Activated gamma-delta T cell treated with Interleukin-2 at 50 U/mL for 16 hours (primary cell): ENCODE results near the gene MRPL12.
"Not testable (repeated sequence)": the region's sequence is repeated elsewhere in the genome, so short reads cannot be mapped to it uniquely, and the experiment has no call there.

ENCODE experiments used
- DNase-seq: peaks from one replicate; pipeline ENCODE4 v3.0.0-alpha.2; 2020

Gene MRPL12

DNA sequence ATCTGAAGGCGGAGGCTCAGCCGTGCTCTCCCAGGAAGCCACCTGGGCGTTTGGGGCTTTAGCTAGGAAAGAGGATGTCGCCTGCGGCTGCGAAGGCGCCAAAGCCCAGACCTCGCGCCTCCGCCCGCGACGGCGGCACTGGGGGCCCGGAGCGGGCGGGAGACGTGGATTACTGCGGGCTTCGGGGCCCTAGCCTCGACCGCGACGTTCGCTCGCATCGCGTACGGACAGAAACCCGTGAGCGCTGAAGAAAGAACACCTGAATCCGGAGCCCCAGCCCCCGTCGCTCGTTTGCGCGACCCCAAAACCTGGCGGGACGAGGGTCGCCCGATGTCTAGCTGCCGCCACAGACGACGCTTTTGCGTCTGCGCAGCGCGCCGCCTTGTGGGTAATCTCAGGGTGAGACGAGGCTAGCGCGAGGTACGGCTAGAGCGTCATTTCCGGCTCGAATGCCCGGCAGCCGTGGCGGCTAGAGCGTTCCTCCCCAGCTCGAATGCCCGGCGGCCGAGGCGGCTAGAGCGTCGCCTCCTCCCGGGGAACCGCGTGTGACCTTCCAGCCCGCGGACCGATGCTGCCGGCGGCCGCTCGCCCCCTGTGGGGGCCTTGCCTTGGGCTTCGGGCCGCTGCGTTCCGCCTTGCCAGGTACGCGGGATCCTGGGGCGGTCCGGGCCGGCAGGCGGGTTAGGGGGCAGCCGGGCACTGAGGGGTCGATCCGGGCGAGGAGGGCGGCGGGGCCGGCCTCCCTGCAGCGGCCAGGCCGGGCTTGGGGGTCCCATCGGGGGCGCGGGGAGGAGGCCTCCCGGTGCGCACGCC is at the start of gene MRPL12:
TSS of gene MRPL12 (plus strand) at position 434 of the 813 bp plus-strand sequence. CDS start at position 569, 135 bp downstream.
- DNase-seq, result peak; percentile 87

DNA sequence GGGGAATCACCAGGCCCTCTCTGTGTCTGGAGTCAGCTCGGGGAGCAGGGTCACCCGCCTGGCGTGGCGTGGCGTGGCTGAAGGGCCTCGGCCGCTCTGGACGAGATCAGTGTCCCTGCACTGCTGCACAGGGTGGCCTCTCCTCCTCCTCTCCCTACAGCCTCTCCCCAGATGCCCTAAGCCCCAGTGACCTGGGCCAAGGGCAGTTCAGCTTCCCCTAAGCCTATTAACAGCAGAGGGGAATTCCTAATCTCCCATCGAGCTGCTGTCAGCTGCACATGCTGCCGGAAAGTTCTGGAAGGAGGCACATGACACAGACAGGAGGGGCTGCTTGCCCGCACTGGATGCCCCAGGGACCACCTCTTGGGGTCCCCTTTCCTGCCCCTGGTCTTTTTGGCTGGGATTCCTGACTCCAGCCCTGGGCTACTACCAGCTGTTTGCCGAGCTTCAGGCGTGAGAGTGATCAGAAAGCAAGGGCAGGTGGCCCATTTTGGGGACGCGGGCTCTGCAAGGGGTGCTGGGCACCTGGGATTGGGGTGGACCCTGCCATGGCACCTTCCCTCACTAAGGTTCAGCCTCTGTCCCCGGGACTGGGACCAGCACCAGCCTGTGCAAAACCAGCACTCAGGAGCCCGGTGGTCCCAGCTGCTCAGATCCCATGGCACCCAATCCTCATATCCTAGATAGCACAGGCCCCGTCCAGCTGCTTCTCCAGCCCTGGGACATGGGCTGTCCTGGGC is 47.6 kb upstream of the MRPL12 start:
- no peak for DNase-seq

- no peak for DNase-seq
These were observed 46.9 kb upstream of the MRPL12 start, which contains the start of gene PDE6G for GRCh38 chr17:81656118-81656743. TSS of gene PDE6G (minus strand) at chr17:81656542. CDS start at chr17:81653305, 3,237 bp downstream.

GRCh38 chr17:81656835-81657234 is 46.3 kb upstream of the MRPL12 start:
- no peak for DNase-seq

GRCh38 chr17:81659038-81659437 is 44.1 kb upstream of the MRPL12 start:
- DNase-seq, result no peak

DNA sequence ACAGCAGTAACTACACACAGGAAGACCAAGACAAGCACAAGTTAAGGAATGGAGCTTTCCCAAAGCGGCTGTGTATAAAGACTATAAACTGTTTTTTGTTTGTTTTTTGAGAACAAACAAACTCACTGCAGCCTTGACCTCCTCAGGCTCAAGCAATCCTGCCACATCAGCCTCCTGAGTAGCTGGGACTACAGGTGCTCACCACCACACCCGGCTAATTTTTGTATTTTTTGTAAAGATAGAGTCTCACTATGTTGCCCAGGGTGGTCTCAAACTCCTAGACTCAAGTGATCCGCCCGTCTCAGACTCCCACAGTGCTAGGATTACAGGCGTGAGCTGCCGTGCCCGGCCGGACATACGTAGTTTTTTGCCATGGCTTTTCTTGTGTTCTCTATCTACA is 42.7 kb upstream of the MRPL12 start:
- no peak for DNase-seq

DNA sequence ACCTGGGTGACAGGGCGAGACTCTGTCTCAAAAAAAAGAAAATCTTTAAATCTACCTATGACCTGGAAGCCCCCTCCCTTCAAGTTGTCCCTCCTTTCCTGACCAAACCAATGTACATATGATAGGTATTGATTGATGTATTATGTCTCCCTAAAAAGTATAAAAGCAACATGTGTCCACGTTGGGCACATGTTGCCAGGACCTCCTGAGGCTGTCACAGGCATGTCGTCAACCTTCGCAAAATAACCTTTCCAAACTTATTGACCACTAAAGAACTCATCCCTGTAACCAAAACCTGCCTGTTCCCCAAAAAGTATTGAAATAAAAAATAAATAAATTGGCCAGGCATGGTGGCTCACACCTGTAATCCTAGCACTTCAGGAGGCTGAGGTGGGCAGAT is 41.2 kb upstream of the MRPL12 start:
- DNase-seq, result no peak

DNA sequence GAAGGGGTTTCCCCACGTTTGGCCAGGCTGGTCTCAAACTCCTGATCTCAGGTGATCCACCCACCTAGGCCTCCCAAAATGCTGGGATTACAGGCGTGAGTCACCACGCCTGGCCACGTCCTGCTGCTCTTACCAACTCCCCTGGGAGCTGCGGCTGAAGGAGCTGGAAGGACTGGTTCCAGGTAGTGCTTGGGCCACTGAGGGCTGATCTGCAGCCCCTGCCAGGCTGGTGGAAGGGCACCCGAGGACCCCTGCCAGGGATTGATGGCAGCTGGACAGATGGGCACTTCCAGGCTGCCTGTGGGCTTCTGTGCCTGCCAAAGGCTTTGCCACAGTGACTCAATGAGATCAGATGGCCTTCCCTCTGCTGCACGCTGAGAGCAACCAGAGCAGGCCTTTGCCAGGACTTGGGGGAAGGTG is 39.1 kb upstream of the MRPL12 start:
- no peak for DNase-seq

DNA sequence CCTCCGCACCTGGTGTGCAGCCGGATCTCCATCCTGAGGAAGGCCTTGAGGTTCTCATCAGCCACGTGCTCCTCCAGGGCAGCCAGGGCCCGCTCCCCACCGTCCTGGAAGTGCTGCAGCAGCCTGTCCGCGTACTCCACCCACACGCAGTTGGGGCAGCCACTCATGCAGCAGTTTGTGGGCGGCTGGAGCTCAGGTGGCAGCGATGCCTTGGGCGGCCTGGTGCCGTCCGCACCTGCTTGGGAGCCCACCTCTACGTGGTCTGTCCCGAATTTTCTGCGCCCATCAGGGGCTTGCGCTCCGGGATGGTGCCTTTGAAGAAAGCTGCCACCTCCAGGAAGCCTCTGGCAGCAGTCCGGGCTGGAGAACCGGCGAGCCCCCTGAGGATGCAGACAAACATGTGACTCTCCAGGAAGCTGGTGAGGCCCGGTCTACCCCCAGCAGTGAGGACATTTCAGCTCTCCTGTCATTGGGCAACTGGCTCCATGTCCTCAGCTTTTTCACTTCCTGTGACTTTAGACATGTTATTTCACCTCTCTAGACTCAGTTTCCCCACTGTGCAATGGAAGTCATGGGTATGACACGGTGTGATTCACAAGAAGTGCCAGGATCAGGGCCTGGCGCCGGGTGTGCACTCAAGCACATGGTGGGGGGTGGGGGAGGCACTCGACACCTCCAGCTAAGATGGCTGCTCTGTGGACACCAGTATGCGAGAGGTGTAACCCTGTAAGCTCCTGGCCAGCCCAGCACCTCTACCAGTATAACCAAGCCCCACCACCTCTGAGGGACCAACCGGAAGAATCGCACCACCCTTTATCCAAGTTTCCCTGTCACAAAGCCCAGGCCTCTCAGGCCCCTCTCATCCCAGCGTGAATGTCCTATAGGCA is 37.7 kb upstream of the MRPL12 start:
- peak; percentile 16 for DNase-seq

- DNase-seq, result no peak
These were observed 37.1 kb upstream of the MRPL12 start for GRCh38 chr17:81666092-81666341.

GRCh38 chr17:81666342-81667191 is 36.6 kb upstream of the MRPL12 start, which contains the start of the genes CCDC137 and OXLD1:
TSS of gene CCDC137 (plus strand) at chr17:81666737. CDS start at chr17:81666767, 30 bp downstream.
TSS of gene OXLD1 (minus strand) at chr17:81666605. CDS start at chr17:81666577, 28 bp downstream.
- peak; percentile 92 for DNase-seq

GRCh38 chr17:81667754-81668153 is 35.4 kb upstream of the MRPL12 start:
- no peak for DNase-seq

GRCh38 chr17:81672504-81672903 is 30.7 kb upstream of the MRPL12 start:
- DNase-seq, result no peak

DNA sequence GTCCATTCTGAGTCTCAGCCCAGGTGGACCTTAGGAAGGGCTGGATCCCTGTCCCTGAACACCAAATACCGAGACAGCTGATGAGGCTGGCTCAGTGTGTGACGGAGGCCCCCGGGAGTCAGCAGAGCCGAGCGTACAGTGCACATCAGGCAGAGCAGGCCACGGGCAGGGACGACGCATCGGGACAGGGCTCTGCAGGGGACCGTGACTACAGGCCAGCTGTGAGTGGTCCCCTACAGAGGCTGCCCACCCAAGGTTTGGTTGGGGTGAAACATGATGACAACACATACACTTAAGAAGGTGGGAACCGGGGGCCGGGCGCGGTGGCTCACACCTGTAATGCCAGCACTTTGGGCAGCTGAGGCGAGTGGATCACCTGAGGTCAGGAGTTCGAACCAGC is 30.2 kb upstream of the MRPL12 start:
- no peak for DNase-seq

- DNase-seq, result no peak
These were observed 29.5 kb upstream of the MRPL12 start for GRCh38 chr17:81673561-81674258.

GRCh38 chr17:81675515-81676221 is 27.5 kb upstream of the MRPL12 start:
- not testable (repeated sequence) for DNase-seq

- DNase-seq, result no peak
These were observed 26.3 kb upstream of the MRPL12 start for GRCh38 chr17:81676906-81677305.

- DNase-seq, result no peak
These were observed 23.0 kb upstream of the MRPL12 start for GRCh38 chr17:81680150-81680549.

DNA sequence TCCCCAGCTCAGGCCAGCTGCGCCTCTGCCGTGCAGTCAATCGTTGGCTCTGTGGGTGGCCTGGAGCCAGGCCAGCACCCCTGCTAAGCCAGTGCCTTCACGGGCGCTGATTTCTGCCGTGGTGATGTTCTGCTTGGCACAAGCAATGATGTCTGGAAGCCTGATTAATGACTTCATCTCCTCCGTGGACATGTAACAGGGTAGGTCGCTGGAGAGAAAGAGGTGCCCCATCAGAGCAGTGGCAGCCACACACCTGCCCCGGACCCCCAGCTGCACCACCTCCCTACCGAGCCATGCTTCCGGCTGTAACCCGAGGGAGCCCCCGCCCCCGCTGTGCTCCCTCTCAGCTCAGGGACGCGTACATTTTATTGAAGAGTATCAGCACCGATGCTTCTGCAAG is 21.5 kb upstream of the MRPL12 start:
- no peak for DNase-seq

DNA sequence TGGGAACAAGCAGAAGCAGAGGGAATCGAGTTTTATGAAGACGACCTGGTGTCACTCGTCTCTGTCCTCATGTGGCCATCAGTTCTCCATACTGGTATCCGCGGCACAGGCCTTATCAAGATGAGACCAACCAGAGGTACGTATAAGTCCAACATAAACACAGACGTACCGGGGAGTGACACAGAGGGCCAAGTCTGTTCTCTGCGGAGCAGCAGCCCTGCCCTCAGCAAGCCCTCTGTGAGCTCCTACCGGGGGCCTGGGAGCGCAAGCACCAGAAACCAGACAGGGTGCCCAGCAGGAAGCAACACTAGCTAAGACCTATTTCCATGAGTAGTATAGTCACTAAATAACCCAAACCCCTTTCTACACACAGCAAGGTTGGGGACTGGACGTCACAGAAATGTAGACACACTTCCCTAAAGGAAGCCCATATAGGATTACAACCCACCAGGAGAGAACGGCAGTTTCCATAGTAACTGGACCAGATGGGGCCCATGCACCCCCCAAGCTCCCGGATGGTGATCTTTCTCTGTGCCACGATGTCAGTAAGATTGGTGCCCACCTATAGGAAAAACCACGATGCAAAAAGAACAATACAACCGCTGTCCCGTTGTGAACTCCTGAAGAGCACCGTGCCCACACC is 20.5 kb upstream of the MRPL12 start:
- DNase-seq, result no peak
